PFSK-1 (cell line): ENCODE results near the gene OSER1. TPM values are rescaled to one million over a fixed set of nuclear protein-coding genes. Genes with fewer than 3 reads are reported as not detected.
A peak's percentile ranks its signal among the peaks of the same experiment; 100 is the strongest.

Experiments used
- FOXP2 ChIP-seq: optimal IDR thresholded peaks from 2 replicates; pipeline ENCODE3; 2011; ENCODE audit warnings: borderline replicate concordance, control low read depth, inconsistent platforms; ENCODE audit not compliant: insufficient read depth; ENCODE audit errors: extremely low read length, extremely low read depth
- POLR2AphosphoS5 ChIP-seq: IDR thresholded peaks from 2 replicates; pipeline ENCODE4 v1.6.1; 2012; ENCODE audit warnings: low read depth, mild to moderate bottlenecking, control low read depth, low read length, moderate library complexity
- SIN3A ChIP-seq: IDR thresholded peaks from 2 replicates; pipeline ENCODE4 v1.6.1; 2012; ENCODE audit warnings: mild to moderate bottlenecking, low read length, moderate library complexity, borderline replicate concordance; ENCODE audit not compliant: insufficient read depth
- TAF1 ChIP-seq: IDR thresholded peaks from 2 replicates; pipeline ENCODE4 v1.6.1; 2012; ENCODE audit warnings: low read length, control low read depth, borderline replicate concordance; ENCODE audit not compliant: insufficient read depth
- polyA plus RNA-seq: library from polyadenylated mRNA; unstranded; fragments of >200 nt; gene quantifications from one replicate; pipeline ENCODE4 v1.2.1, GENCODE V29; 2012; ENCODE audit warnings: low read depth, missing spikeins; ENCODE audit not compliant: insufficient read length
- TF ChIP-seq, protein P1 (sequence below), 2 experiments: IDR thresholded peaks; 2 replicates each; pipeline versions ENCODE4 v1.6.1 to v1.8.0; 2011 to 2012; ENCODE audit warnings: low read depth in 2 of 2, low read length in 2 of 2, control low read depth in 1 of 2, inconsistent platforms in 1 of 2, mild to moderate bottlenecking in 1 of 2, moderate library complexity in 1 of 2; ENCODE audit not compliant: insufficient read depth in 1 of 2

OSER1 gene
- 18.4 TPM for polyA plus RNA-seq

DNA sequence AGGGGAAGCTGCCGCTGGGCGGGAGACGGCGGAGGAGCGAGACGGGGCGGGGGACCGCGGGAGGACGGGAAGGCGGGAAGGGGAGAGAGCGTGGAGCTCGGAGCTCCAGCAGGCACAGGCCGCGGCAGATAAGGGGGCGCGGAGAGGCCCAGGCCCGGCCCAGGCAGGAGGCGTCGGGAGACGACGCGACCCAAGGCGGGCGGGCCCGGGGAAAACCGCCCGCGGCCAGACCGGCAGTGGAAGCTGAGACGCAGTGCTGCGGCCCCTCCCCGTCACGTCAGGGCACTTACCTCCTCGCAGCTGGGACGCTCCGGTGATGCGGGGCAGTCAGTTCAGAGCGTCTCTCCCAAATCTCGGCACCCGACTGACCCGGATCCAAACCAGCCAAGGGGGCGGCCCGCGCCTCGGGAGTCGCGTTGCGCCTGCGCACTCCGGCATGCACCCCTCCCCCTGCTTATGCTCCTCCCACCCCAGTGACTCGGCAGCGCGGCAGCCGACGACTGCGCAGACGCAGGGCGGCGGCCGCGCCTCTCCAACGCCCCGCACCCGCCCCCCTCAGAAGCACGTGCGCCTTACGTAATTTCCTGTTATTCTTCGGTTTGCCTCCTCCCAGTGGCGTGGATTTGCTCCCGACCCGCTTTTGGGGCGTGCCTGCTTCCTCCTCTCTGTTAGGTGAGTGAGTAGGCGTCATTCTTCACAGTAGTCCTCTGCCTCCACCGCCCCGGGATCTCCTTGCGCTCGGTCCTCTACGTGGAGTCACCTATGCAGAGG, at the start of gene OSER1:
Gene OSER1, minus strand, starts transcription at position 366 of the 771 bp plus-strand sequence. CDS start 3,814 bp downstream, outside the sequence.
- TF ChIP-seq, protein P1, sequence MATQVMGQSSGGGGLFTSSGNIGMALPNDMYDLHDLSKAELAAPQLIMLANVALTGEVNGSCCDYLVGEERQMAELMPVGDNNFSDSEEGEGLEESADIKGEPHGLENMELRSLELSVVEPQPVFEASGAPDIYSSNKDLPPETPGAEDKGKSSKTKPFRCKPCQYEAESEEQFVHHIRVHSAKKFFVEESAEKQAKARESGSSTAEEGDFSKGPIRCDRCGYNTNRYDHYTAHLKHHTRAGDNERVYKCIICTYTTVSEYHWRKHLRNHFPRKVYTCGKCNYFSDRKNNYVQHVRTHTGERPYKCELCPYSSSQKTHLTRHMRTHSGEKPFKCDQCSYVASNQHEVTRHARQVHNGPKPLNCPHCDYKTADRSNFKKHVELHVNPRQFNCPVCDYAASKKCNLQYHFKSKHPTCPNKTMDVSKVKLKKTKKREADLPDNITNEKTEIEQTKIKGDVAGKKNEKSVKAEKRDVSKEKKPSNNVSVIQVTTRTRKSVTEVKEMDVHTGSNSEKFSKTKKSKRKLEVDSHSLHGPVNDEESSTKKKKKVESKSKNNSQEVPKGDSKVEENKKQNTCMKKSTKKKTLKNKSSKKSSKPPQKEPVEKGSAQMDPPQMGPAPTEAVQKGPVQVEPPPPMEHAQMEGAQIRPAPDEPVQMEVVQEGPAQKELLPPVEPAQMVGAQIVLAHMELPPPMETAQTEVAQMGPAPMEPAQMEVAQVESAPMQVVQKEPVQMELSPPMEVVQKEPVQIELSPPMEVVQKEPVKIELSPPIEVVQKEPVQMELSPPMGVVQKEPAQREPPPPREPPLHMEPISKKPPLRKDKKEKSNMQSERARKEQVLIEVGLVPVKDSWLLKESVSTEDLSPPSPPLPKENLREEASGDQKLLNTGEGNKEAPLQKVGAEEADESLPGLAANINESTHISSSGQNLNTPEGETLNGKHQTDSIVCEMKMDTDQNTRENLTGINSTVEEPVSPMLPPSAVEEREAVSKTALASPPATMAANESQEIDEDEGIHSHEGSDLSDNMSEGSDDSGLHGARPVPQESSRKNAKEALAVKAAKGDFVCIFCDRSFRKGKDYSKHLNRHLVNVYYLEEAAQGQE (IDR thresholded peaks at IDR 0.05; ENCODE audit: insufficient read depth in 1 of 2, low read depth in 2 of 2, low read length in 2 of 2): no peak
- TF ChIP-seq POLR2AphosphoS5: peak; percentile 63
- TF ChIP-seq TAF1: peak; percentile 54; the same call in 1 of the 2 replicates
- TF ChIP-seq SIN3A: peak; percentile 98
- TF ChIP-seq FOXP2: peak; percentile 3

DNA sequence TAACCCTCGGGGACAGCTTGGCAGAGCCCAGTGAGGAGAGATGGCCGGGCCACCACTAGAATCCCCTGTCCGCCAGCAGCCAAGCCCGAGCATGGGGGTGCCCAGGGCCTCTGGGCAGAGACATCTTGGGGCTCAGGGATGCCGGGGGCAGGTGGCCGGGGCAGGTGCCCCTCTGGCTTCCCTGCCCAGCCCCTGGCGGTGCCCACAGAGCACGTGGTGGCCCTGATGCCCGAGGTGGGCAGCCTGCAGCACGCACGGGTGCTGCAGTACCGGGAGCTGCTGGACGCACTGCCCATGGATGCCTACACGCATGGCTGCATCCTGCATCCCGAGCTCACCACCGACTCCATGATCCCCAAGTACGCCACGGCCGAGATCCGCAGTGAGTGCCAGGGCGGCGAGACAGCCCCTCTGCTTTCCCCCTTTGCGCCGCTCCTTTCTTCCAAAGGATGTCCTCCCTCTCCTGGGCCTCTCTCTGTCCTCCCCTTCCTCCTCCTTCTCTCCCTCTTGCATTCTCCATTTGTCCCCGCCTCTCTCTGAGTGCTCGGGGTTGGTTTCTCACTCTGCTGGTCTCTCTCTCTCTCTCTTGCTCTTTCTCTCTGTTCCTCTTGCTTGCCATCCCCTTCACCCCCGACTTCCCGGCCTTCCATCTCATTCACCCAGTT, 47.8 kb upstream of the OSER1 start:
- TF ChIP-seq FOXP2: no peak
- no peak for TF ChIP-seq TAF1
- no peak for TF ChIP-seq SIN3A
- TF ChIP-seq, protein P1 (IDR thresholded peaks at IDR 0.05; ENCODE audit: insufficient read depth in 1 of 2, low read depth in 2 of 2, low read length in 2 of 2): no peak
- no peak for TF ChIP-seq POLR2AphosphoS5

DNA sequence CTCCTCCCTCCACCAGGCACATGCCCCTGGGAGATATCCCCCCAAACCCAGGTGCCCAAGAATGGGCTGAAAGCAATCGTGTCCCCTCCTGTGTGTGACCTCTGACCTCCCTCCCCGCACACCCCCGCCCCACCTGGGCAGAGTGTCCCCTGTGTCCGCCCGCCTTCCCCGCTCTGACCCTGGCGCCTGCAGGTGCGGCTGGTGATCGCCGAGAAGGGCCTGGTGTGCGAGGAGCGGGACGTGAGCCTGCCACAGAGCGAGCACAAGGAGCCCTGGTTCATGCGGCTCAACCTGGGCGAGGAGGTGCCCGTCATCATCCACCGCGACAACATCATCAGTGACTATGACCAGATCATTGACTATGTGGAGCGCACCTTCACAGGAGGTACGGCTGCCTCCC, 46.4 kb upstream of the OSER1 start:
- TF ChIP-seq SIN3A (no peak), FOXP2 (no peak), POLR2AphosphoS5 (no peak), TAF1 (no peak)
- TF ChIP-seq, protein P1 (IDR thresholded peaks at IDR 0.05; ENCODE audit: insufficient read depth in 1 of 2, low read depth in 2 of 2, low read length in 2 of 2): no peak

DNA sequence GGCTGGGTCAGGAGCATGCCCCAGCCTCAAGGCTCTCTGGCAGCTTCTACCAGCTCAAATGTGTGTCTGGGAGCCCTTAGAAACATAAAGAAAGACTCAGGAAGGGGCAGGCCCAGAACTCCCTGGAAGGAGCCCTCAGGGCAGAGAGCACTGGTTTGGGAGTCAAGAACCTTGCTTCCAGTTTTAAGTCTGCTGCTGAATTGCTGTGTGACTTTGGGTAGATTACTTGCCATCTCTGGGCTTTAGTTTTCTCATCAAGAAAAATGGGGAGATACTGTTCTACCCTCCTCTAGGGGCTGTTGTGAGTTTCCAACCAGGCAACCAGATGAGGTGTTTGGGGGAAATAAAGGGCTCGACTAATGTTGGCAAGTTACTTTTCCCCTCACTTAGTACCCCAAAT, 45.4 kb upstream of the OSER1 start:
- TF ChIP-seq SIN3A (no peak), TAF1 (no peak), FOXP2 (no peak), POLR2AphosphoS5 (no peak)
- TF ChIP-seq, protein P1 (IDR thresholded peaks at IDR 0.05; ENCODE audit: insufficient read depth in 1 of 2, low read depth in 2 of 2, low read length in 2 of 2): no peak
